Liver (tissue), 9 donors: ENCODE measurements around the gene CCDC12. TPM values are rescaled to one million over a fixed set of nuclear protein-coding genes. Genes with fewer than 3 reads are reported as not detected.

Experiments
- DNase-seq: peaks from one replicate; pipeline ENCODE4 v3.0.0-alpha.2; 2017; ENCODE audit warnings: low spot score
- H3K27ac ChIP-seq, 2 donors: one replicate each; pipeline ENCODE4 v1.7.0; 2013; ENCODE audit warnings: inconsistent platforms in 2 of 2, low read length in 2 of 2, control low read depth in 1 of 2, low read depth in 1 of 2, mild to moderate bottlenecking in 1 of 2
- H3K27me3 ChIP-seq, 4 donors: one replicate each; pipeline versions ENCODE4 v1.6.1 to v1.7.0; 2013; ENCODE audit warnings: low read length in 3 of 4, inconsistent platforms in 1 of 4, mild to moderate bottlenecking in 1 of 4, moderate library complexity in 1 of 4; ENCODE audit not compliant: control insufficient read depth in 4 of 4, insufficient read depth in 4 of 4
- H3K36me3 ChIP-seq, 4 donors: one replicate each; pipeline versions ENCODE4 v1.6.1 to v1.7.0; 2013; ENCODE audit warnings: low read length in 3 of 4, mild to moderate bottlenecking in 3 of 4, low read depth in 1 of 4, moderate library complexity in 1 of 4; ENCODE audit not compliant: control insufficient read depth in 4 of 4, insufficient read depth in 3 of 4
- H3K4me1 ChIP-seq, 4 donors: one replicate each; pipeline versions ENCODE4 v1.6.1 to v1.7.0; 2013; ENCODE audit warnings: low read length in 3 of 4, mild to moderate bottlenecking in 3 of 4, moderate library complexity in 1 of 4; ENCODE audit not compliant: control insufficient read depth in 4 of 4, insufficient read depth in 4 of 4
- H3K4me3 ChIP-seq, 3 donors: one replicate each; pipeline versions ENCODE4 v1.6.1 to v1.7.0; 2013; ENCODE audit warnings: low read length in 3 of 3, control low read depth in 1 of 3, low read depth in 1 of 3, mild to moderate bottlenecking in 1 of 3
- H3K9ac ChIP-seq, 2 donors: one replicate each; pipeline ENCODE4 v1.7.0; 2013; ENCODE audit warnings: low read length in 2 of 2, mild to moderate bottlenecking in 2 of 2, moderate library complexity in 2 of 2, control low read depth in 1 of 2, low read depth in 1 of 2
- H3K9me3 ChIP-seq, 4 donors: one replicate each; pipeline versions ENCODE4 v1.6.1 to v1.7.0; 2013; ENCODE audit warnings: low read length in 3 of 4; ENCODE audit not compliant: control insufficient read depth in 4 of 4
- EGR1 ChIP-seq, 2 donors: IDR thresholded peaks; 2 replicates each; pipeline ENCODE4 v1.6.1; 2016 to 2018; ENCODE audit warnings: antibody characterized with exemption in 2 of 2, low read depth in 2 of 2
- FOXA1 ChIP-seq: IDR thresholded peaks from 2 replicates; pipeline ENCODE4 v1.6.1; 2016; ENCODE audit warnings: antibody characterized with exemption
- FOXA2 ChIP-seq: IDR thresholded peaks from 2 replicates; pipeline ENCODE4 v1.6.1; 2016; ENCODE audit warnings: antibody characterized with exemption
- GABPA ChIP-seq, 2 donors: IDR thresholded peaks in 1 of 2; conservative IDR thresholded peaks in 1 of 2; 2 replicates each; pipeline ENCODE4 v1.6.1; 2016; ENCODE audit warnings: antibody characterized with exemption in 2 of 2, mild to moderate bottlenecking in 1 of 2, moderate library complexity in 1 of 2
- HNF4G ChIP-seq: IDR thresholded peaks from 2 replicates; pipeline ENCODE4 v1.6.1; 2016; ENCODE audit warnings: antibody characterized with exemption
- NR2F2 ChIP-seq: IDR thresholded peaks from 2 replicates; pipeline ENCODE4 v1.6.1; 2016; ENCODE audit warnings: antibody characterized with exemption
- RXRA ChIP-seq, 2 donors: IDR thresholded peaks; 2 replicates each; pipeline ENCODE4 v1.6.1; 2017 to 2018; ENCODE audit warnings: antibody characterized with exemption in 2 of 2, mild to moderate bottlenecking in 1 of 2
- SP1 ChIP-seq: IDR thresholded peaks from 2 replicates; pipeline ENCODE4 v1.6.1; 2018; ENCODE audit warnings: antibody characterized with exemption, mild to moderate bottlenecking
- TAF1 ChIP-seq: conservative IDR thresholded peaks from 2 replicates; pipeline ENCODE4 v1.6.1; 2016; ENCODE audit warnings: antibody characterized with exemption, mild to moderate bottlenecking
- YY1 ChIP-seq: IDR thresholded peaks from 2 replicates; pipeline ENCODE4 v1.6.1; 2016; ENCODE audit warnings: antibody characterized with exemption, mild to moderate bottlenecking
- WGBS: extraction: QIAGEN DNeasy Blood & Tissue Kit; methylation state at CpG from one replicate; pipeline ENCODE4 v1.1.7; 2013; 5-methylcytosine and 5-hydroxymethylcytosine counted together
- polyA plus RNA-seq, 2 donors: library from polyadenylated mRNA; stranded (reverse) in 1 of 2; unstranded in 1 of 2; fragments of 200-250 nt in 1 of 2; fragments of >200 nt in 1 of 2; fragmentation: Nextera tagmentation in 1 of 2; extraction: Ambion mirVana in 1 of 2; gene quantifications; one replicate each; pipeline versions ENCODE4 v1.2.1 to v1.2.3, GENCODE V29; 2013 to 2015
- total RNA-seq, 2 donors: library from RNA; depleted of rRNA; stranded (reverse); fragments of >200 nt; gene quantifications; one replicate each; pipeline ENCODE4 v1.2.3, GENCODE V29; 2014
- TF ChIP-seq, protein P1 (sequence below): IDR thresholded peaks from 2 replicates; pipeline ENCODE4 v1.6.1; 2016; ENCODE audit warnings: antibody characterized with exemption
- TF ChIP-seq, protein P2 (sequence below): IDR thresholded peaks from 2 replicates; pipeline ENCODE4 v1.6.1; 2016; ENCODE audit warnings: antibody characterized with exemption, mild to moderate bottlenecking
- TF ChIP-seq, protein P3 (sequence below): IDR thresholded peaks from 2 replicates; pipeline ENCODE4 v1.6.1; 2016; ENCODE audit warnings: antibody characterized with exemption
- TF ChIP-seq, protein P4 (sequence below): IDR thresholded peaks from 2 replicates; pipeline ENCODE4 v1.6.1; 2016; ENCODE audit warnings: antibody characterized with exemption
- TF ChIP-seq, protein P5 (sequence below): fragments of 150-350 bp; IDR thresholded peaks from 2 replicates; pipeline ENCODE4 v1.5.1; 2017; ENCODE audit warnings: improper control_type of control experiment, low read depth, low read length; ENCODE audit not compliant: missing input control
- donor health status: healthy.
- donor health status: healthy.
- donor health status: healthy.
- donor health status: healthy.
- donor health status: healthy.

Gene CCDC12
- total and polyA plus RNA-seq, 4 donors: 8.5 to 35.1 (median 26.6) TPM

DNA sequence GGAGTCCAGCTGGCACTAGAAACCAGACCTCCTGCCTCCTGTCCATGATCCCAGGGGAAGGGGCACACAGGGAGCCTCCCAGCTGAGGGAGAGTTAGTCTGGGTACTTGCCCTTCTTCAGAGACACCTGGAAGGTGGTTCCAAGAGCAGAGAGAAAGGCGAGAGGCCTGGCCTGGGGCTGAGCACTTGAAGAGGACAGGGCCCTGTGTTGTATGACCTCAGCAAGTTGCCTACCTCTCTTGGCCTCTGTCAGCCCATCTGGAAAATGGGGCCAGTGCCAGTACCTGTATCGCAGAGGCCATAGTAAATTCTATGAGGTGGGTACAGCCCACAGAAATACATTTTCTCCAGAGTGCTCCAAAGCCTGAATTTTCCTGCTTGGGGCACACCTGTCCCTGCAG is 79.5 kb downstream of the CCDC12 start:
- DNase-seq: no peak

DNA sequence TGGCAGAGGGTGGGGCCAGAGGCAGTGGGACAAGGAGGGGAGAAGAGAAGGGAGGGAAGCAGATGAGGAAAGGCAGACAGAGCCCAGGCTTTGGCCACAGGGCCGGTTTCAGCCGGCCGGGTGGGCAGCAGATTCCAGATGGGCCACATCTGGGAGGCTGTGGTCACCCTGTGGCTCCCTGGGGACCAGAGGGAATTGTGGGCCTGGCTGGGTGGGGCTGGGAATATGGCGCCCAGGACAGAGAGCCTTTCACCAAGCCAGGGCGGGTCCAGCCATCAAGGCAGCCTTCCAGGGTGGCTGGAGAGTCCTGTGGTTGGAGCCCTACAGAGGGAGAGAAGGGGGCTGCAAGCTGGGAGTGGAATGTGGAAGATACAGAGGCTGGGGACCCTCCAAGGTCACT is 80.2 kb downstream of the CCDC12 start:
- TF ChIP-seq FOXA1 (no peak), HNF4G (no peak), RXRA (IDR thresholded peaks at IDR 0.05) (no peak), EGR1 (IDR thresholded peaks at IDR 0.05; ENCODE audit: low read depth in 2 of 2) (no peak), TAF1 (no peak), YY1 (no peak), GABPA (IDR thresholded peaks at IDR 0.05 in 1 of 2, conservative IDR thresholded peaks at IDR 0.05 in 1 of 2) (no peak), NR2F2 (no peak), SP1 (no peak), FOXA2 (no peak)
- TF ChIP-seq, protein P1, sequence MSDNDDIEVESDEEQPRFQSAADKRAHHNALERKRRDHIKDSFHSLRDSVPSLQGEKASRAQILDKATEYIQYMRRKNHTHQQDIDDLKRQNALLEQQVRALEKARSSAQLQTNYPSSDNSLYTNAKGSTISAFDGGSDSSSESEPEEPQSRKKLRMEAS: no peak
- TF ChIP-seq, protein P2, sequence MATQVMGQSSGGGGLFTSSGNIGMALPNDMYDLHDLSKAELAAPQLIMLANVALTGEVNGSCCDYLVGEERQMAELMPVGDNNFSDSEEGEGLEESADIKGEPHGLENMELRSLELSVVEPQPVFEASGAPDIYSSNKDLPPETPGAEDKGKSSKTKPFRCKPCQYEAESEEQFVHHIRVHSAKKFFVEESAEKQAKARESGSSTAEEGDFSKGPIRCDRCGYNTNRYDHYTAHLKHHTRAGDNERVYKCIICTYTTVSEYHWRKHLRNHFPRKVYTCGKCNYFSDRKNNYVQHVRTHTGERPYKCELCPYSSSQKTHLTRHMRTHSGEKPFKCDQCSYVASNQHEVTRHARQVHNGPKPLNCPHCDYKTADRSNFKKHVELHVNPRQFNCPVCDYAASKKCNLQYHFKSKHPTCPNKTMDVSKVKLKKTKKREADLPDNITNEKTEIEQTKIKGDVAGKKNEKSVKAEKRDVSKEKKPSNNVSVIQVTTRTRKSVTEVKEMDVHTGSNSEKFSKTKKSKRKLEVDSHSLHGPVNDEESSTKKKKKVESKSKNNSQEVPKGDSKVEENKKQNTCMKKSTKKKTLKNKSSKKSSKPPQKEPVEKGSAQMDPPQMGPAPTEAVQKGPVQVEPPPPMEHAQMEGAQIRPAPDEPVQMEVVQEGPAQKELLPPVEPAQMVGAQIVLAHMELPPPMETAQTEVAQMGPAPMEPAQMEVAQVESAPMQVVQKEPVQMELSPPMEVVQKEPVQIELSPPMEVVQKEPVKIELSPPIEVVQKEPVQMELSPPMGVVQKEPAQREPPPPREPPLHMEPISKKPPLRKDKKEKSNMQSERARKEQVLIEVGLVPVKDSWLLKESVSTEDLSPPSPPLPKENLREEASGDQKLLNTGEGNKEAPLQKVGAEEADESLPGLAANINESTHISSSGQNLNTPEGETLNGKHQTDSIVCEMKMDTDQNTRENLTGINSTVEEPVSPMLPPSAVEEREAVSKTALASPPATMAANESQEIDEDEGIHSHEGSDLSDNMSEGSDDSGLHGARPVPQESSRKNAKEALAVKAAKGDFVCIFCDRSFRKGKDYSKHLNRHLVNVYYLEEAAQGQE: no peak
- TF ChIP-seq, protein P3, sequence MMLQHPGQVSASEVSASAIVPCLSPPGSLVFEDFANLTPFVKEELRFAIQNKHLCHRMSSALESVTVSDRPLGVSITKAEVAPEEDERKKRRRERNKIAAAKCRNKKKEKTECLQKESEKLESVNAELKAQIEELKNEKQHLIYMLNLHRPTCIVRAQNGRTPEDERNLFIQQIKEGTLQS: no peak
- TF ChIP-seq, protein P4, sequence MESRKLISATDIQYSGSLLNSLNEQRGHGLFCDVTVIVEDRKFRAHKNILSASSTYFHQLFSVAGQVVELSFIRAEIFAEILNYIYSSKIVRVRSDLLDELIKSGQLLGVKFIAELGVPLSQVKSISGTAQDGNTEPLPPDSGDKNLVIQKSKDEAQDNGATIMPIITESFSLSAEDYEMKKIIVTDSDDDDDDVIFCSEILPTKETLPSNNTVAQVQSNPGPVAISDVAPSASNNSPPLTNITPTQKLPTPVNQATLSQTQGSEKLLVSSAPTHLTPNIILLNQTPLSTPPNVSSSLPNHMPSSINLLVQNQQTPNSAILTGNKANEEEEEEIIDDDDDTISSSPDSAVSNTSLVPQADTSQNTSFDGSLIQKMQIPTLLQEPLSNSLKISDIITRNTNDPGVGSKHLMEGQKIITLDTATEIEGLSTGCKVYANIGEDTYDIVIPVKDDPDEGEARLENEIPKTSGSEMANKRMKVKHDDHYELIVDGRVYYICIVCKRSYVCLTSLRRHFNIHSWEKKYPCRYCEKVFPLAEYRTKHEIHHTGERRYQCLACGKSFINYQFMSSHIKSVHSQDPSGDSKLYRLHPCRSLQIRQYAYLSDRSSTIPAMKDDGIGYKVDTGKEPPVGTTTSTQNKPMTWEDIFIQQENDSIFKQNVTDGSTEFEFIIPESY: no peak
- TF ChIP-seq, protein P5, sequence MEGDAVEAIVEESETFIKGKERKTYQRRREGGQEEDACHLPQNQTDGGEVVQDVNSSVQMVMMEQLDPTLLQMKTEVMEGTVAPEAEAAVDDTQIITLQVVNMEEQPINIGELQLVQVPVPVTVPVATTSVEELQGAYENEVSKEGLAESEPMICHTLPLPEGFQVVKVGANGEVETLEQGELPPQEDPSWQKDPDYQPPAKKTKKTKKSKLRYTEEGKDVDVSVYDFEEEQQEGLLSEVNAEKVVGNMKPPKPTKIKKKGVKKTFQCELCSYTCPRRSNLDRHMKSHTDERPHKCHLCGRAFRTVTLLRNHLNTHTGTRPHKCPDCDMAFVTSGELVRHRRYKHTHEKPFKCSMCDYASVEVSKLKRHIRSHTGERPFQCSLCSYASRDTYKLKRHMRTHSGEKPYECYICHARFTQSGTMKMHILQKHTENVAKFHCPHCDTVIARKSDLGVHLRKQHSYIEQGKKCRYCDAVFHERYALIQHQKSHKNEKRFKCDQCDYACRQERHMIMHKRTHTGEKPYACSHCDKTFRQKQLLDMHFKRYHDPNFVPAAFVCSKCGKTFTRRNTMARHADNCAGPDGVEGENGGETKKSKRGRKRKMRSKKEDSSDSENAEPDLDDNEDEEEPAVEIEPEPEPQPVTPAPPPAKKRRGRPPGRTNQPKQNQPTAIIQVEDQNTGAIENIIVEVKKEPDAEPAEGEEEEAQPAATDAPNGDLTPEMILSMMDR: no peak
- Histone ChIP-seq H3K9ac (no peak overlapping the region), H3K9me3 (no peaks in the 10 kb centered on the region), H3K4me3 (no peak overlapping the region), H3K36me3 (no peaks in the 10 kb centered on the region), H3K27me3 (no peaks in the 10 kb centered on the region), H3K27ac (no peak overlapping the region), H3K4me1 (peaks cover 2 to 19% (median 5%) of the 10 kb centered on the region in 4 donors)
- 87% methylated on average over 5 of the region's 5 CpGs for WGBS
- DNase-seq: no peak

More for the DNA sequence above, 79.5 kb downstream of the CCDC12 start:
- no peak overlapping the region for H3K27ac ChIP-seq
- H3K9ac ChIP-seq: no peak overlapping the region
- 94% methylated on average over 2 of the region's 2 CpGs for WGBS
- H3K9me3 ChIP-seq: no peaks in the 10 kb centered on the region
- peaks cover under 1 to 14% (median 2%) of the 10 kb centered on the region in 4 donors for H3K4me1 ChIP-seq
- no peak for TF ChIP-seq EGR1 (IDR thresholded peaks at IDR 0.05; ENCODE audit: low read depth in 2 of 2)
- TF ChIP-seq, protein P1: no peak
- TF ChIP-seq, protein P4: no peak
- no peak for TF ChIP-seq FOXA2
- no peaks in the 10 kb centered on the region for H3K36me3 ChIP-seq
- H3K4me3 ChIP-seq: no peak overlapping the region
- H3K27me3 ChIP-seq: no peaks in the 10 kb centered on the region
